Measurements from ENCODE around the gene SMIM28. TPM values are rescaled to one million over a fixed set of nuclear protein-coding genes. Genes with fewer than 3 reads are reported as not detected.

The SMIM28 gene
- total and polyA plus RNA-seq, 2 of the 4 experiments (the other 2 are of a cell fraction): not detected

DNA sequence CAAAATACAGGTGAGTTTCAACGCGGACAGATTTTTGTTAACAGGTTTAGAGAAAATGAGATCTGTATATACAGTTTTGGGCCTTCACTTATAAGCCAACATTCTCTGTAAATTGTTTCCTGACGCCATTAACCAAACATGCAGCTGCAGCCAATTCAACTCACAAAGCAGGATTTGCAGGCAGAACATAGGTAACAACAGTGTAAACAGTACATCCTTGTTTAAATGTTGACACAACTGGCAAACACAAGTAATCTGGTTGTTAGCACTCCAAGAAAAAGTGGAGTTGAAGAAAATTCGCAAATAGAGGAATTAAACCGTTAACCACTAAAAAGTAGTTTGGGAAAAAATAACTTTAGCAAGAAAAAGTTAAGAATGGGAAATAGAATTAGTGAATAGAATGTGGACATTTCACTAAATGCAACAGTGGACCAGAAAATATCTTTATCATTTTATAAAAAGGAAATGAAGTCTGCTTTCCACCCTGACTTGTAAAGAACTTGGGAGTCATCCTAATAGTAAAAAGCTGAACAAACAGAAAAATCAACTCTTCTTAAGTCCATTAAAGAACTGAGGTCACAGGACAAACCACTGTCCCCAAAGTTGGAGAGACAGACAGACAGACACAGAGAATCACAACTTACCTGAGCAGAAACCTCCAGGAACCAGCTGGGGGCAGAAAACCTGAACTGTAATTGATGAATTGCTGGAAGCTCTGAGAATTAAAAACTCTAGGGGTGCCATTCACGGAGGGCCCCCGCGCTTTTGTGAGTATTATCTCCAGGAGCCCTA is 10.1 kb downstream of the SMIM28 start:
- Histone ChIP-seq H2BK5ac (ENCODE audit: low read depth, low read length, poor library complexity, severe bottlenecking) (no peak overlapping the region), H3K4me1 (ENCODE audit: control insufficient read depth, insufficient read depth, low read length) (no peaks in the 10 kb centered on the region), H3K4ac (ENCODE audit: low read depth, low read length) (no peak overlapping the region), H3K18ac (ENCODE audit: low read depth, low read length) (no peak overlapping the region), H3K9me3 (ENCODE audit: control insufficient read depth, insufficient read depth, low read length) (no peaks in the 10 kb centered on the region), H2BK120ac (ENCODE audit: low read depth, low read length) (no peak overlapping the region), H3K4me2 (ENCODE audit: low read depth, low read length) (no peak overlapping the region), H4K20me1 (ENCODE audit: insufficient read depth, low read length) (no peaks in the 10 kb centered on the region), H3K9ac (ENCODE audit: low read depth, low read length) (no peak overlapping the region), H4K91ac (ENCODE audit: insufficient read depth, low read depth, low read length) (no peak overlapping the region), H3K14ac (replicated peaks; ENCODE audit: low read depth, low read length) (no peak overlapping the region), H2AFZ (replicated peaks; ENCODE audit: low read length, poor library complexity) (no peak overlapping the region), H3K56ac (ENCODE audit: extremely low read depth, insufficient read depth, low read length) (no peak overlapping the region), H3K23ac (ENCODE audit: low read depth, low read length) (no peak overlapping the region), H2BK20ac (ENCODE audit: low read depth, low read length) (no peak overlapping the region), H2AK9ac (replicated peaks; ENCODE audit: low read depth, low read length, poor library complexity) (no peak overlapping the region), H2BK15ac (ENCODE audit: low read depth, low read length) (no peak overlapping the region), H4K5ac (ENCODE audit: low read depth, low read length) (no peak overlapping the region), H2AK5ac (ENCODE audit: low read depth, low read length) (no peak overlapping the region), H4K8ac (ENCODE audit: low read depth in 2 of 2, low read length in 2 of 2) (no peak overlapping the region), H3K4me3 (ENCODE audit: insufficient read depth, low read depth, low read length) (no peak overlapping the region), H3K79me1 (ENCODE audit: low read depth in 1 of 2, low read length in 2 of 2) (no peaks in the 10 kb centered on the region), H3K9me1 (ENCODE audit: insufficient read depth, low read length) (no peaks in the 10 kb centered on the region), H3K27ac (ENCODE audit: insufficient read depth, low read length) (no peak overlapping the region), H3K36me3 (ENCODE audit: control insufficient read depth, insufficient read depth, low read length) (no peaks in the 10 kb centered on the region), H3K27me3 (ENCODE audit: control insufficient read depth, insufficient read depth, low read length) (peaks cover 13% of the 10 kb centered on the region)
- BruUV-seq (replicated peaks): no TSS peak
- POLR2A ChIA-PET (ENCODE audit: unreplicated experiment): no interaction called here
- in situ Hi-C loops (cut with MboI; ENCODE audit: low sequenced_read_pairs) (no loop called here), dilution Hi-C loops (cut with HindIII; ENCODE audit: low sequenced_read_pairs, unreplicated experiment) (no loop called here), intact Hi-C loops (cut with micrococcal nuclease) (no loop called here)
- DNase-seq (no peak), ATAC-seq (ENCODE audit: low read depth) (no peak)
- CTCF ChIA-PET: no interaction called here
- TF ChIP-seq, protein P1, sequence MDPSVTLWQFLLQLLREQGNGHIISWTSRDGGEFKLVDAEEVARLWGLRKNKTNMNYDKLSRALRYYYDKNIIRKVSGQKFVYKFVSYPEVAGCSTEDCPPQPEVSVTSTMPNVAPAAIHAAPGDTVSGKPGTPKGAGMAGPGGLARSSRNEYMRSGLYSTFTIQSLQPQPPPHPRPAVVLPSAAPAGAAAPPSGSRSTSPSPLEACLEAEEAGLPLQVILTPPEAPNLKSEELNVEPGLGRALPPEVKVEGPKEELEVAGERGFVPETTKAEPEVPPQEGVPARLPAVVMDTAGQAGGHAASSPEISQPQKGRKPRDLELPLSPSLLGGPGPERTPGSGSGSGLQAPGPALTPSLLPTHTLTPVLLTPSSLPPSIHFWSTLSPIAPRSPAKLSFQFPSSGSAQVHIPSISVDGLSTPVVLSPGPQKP (IDR thresholded peaks at IDR 0.05; ENCODE audit: borderline replicate concordance, low read depth, low read length): no peak
- TF ChIP-seq POLR2A (IDR thresholded peaks at IDR 0.05; ENCODE audit: low read depth, low read length) (no peak), NFE2L2 (IDR thresholded peaks at IDR 0.05; ENCODE audit: low read depth, low read length) (no peak), RFX5 (IDR thresholded peaks at IDR 0.05; ENCODE audit: low read depth, low read length) (no peak), MXI1 (IDR thresholded peaks at IDR 0.05; ENCODE audit: borderline replicate concordance, low read depth, low read length) (no peak), RCOR1 (IDR thresholded peaks at IDR 0.05; ENCODE audit: insufficient replicate concordance, low read length) (no peak), FOS (IDR thresholded peaks at IDR 0.05; ENCODE audit: low read depth, low read length) (no peak), MAFK (IDR thresholded peaks at IDR 0.05; ENCODE audit: low read depth, low read length) (no peak), BHLHE40 (IDR thresholded peaks at IDR 0.05; ENCODE audit: low read depth, low read length) (no peak), CHD1 (IDR thresholded peaks at IDR 0.05; ENCODE audit: low read depth, low read length) (no peak), RAD21 (IDR thresholded peaks at IDR 0.05; ENCODE audit: low read length) (no peak), MAZ (IDR thresholded peaks at IDR 0.05; ENCODE audit: borderline replicate concordance, low read depth, low read length) (no peak), CEBPB (IDR thresholded peaks at IDR 0.05; ENCODE audit: low read depth, low read length) (no peak), SMC3 (IDR thresholded peaks at IDR 0.05; ENCODE audit: low read depth, low read length) (no peak)
- TF ChIP-seq, protein P2, sequence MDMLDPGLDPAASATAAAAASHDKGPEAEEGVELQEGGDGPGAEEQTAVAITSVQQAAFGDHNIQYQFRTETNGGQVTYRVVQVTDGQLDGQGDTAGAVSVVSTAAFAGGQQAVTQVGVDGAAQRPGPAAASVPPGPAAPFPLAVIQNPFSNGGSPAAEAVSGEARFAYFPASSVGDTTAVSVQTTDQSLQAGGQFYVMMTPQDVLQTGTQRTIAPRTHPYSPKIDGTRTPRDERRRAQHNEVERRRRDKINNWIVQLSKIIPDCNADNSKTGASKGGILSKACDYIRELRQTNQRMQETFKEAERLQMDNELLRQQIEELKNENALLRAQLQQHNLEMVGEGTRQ (IDR thresholded peaks at IDR 0.05; ENCODE audit: low read depth, low read length): no peak
- TF ChIP-seq, protein P3, sequence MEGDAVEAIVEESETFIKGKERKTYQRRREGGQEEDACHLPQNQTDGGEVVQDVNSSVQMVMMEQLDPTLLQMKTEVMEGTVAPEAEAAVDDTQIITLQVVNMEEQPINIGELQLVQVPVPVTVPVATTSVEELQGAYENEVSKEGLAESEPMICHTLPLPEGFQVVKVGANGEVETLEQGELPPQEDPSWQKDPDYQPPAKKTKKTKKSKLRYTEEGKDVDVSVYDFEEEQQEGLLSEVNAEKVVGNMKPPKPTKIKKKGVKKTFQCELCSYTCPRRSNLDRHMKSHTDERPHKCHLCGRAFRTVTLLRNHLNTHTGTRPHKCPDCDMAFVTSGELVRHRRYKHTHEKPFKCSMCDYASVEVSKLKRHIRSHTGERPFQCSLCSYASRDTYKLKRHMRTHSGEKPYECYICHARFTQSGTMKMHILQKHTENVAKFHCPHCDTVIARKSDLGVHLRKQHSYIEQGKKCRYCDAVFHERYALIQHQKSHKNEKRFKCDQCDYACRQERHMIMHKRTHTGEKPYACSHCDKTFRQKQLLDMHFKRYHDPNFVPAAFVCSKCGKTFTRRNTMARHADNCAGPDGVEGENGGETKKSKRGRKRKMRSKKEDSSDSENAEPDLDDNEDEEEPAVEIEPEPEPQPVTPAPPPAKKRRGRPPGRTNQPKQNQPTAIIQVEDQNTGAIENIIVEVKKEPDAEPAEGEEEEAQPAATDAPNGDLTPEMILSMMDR (conservative IDR thresholded peaks at IDR 0.05; ENCODE audit: low read depth, low read length): no peak
- 92% methylated on average over 2 of the region's 8 CpGs; no CpG with 5 or more reads in 1 of the 2 experiments for WGBS, 2 experiments (ENCODE audit: extremely low coverage in 2 of 2, insufficient read length in 1 of 2)
